CD4-positive, alpha-beta memory T cell (primary cell): Measurements from ENCODE around the gene RALGAPA2. TPM values are rescaled to one million over a fixed set of nuclear protein-coding genes. Genes with fewer than 3 reads are reported as not detected.

Experiments
- CTCF ChIA-PET: fragments of 350-600 bp; sonication (Branson Sonifier 250); formaldehyde crosslinking; loops from one replicate; lab custom pipeline; 2021; ENCODE audit warnings: inconsistent platforms; ENCODE audit not compliant: partially characterized antibody; lab: Charles Lee
- POLR2A ChIA-PET: fragments of 350-600 bp; sonication (Branson Sonifier 250); formaldehyde crosslinking; loops from one replicate; lab custom pipeline; 2021; ENCODE audit not compliant: partially characterized antibody; lab: Charles Lee
- DNase-seq, 5 donors: peaks; one replicate each; pipeline versions ENCODE4 v3.0.0 to v3.0.0-alpha.2; 2020 to 2022; ENCODE audit warnings: mixed read lengths in 1 of 5
- H3K27ac ChIP-seq: one replicate; pipeline ENCODE4 v1.7.0; 2013; ENCODE audit warnings: low read depth, low read length
- H3K27me3 ChIP-seq: 2 replicates; pipeline ENCODE4 v1.7.0; 2013; ENCODE audit warnings: mild to moderate bottlenecking, low read length, moderate library complexity; ENCODE audit not compliant: insufficient read depth
- H3K36me3 ChIP-seq: 2 replicates; pipeline ENCODE4 v1.7.0; 2013; ENCODE audit warnings: mild to moderate bottlenecking, low read length, moderate library complexity; ENCODE audit not compliant: insufficient read depth
- H3K4me1 ChIP-seq: 2 replicates; pipeline ENCODE4 v1.7.0; 2013; ENCODE audit warnings: mild to moderate bottlenecking, low read length, moderate library complexity; ENCODE audit not compliant: insufficient read depth
- H3K4me3 ChIP-seq, 2 donors: one replicate each; pipeline ENCODE4 v1.7.0; 2013; ENCODE audit warnings: low read length in 2 of 2, mild to moderate bottlenecking in 1 of 2
- H3K9me3 ChIP-seq, 2 donors: one replicate each; pipeline ENCODE4 v1.7.0; 2013; ENCODE audit warnings: low read length in 2 of 2, control low read depth in 1 of 2; ENCODE audit not compliant: control insufficient read depth in 1 of 2
- H3K27ac Mint-ChIP-seq, 7 donors: one replicate each; pipeline ENCODE4 v1.8.0; 2020 to 2021; ENCODE audit warnings: mixed read lengths in 7 of 7, mild to moderate bottlenecking in 6 of 7, inconsistent platforms in 3 of 7, moderate library complexity in 3 of 7
- H3K27me3 Mint-ChIP-seq, 2 donors: one replicate each; pipeline ENCODE4 v1.8.0; 2020 to 2021; ENCODE audit warnings: mixed read lengths in 2 of 2
- H3K36me3 Mint-ChIP-seq, 2 donors: one replicate each; pipeline ENCODE4 v1.8.0; 2020 to 2021; ENCODE audit warnings: mixed read lengths in 2 of 2, inconsistent platforms in 1 of 2, mild to moderate bottlenecking in 1 of 2
- H3K4me1 Mint-ChIP-seq, 4 donors: one replicate each; pipeline ENCODE4 v1.8.0; 2020 to 2021; ENCODE audit warnings: mixed read lengths in 4 of 4, mild to moderate bottlenecking in 1 of 4
- H3K4me3 Mint-ChIP-seq, 8 donors: one replicate each; pipeline ENCODE4 v1.8.0; 2020 to 2021; ENCODE audit warnings: mixed read lengths in 8 of 8, mild to moderate bottlenecking in 7 of 8, moderate library complexity in 6 of 8, inconsistent platforms in 3 of 8
- H3K9me3 Mint-ChIP-seq, 8 donors: one replicate each; pipeline ENCODE4 v1.8.0; 2020 to 2021; ENCODE audit warnings: mixed read lengths in 8 of 8, mild to moderate bottlenecking in 5 of 8, inconsistent platforms in 3 of 8, moderate library complexity in 1 of 8
- intact Hi-C: fragments of 100-400 bp; cut with micrococcal nuclease; formaldehyde crosslinking; loops from one replicate; pipeline ENCODE4 v1.15.1; 2023
- polyA plus RNA-seq, 2 donors: library from polyadenylated mRNA; unstranded; fragments of 300-500 nt; fragmentation: Illumina TruSeq; gene quantifications; one replicate each; pipeline ENCODE4 v1.2.3, GENCODE V29; 2021
- total RNA-seq, 2 experiments: library from RNA; stranded (reverse); gene quantifications; one replicate each; pipeline ENCODE4 v1.2.3, GENCODE V29; 2021

RALGAPA2 gene
- total and polyA plus RNA-seq, 4 experiments from 2014 or later, result 1.6 to 36.3 (median 21.5) TPM

DNA sequence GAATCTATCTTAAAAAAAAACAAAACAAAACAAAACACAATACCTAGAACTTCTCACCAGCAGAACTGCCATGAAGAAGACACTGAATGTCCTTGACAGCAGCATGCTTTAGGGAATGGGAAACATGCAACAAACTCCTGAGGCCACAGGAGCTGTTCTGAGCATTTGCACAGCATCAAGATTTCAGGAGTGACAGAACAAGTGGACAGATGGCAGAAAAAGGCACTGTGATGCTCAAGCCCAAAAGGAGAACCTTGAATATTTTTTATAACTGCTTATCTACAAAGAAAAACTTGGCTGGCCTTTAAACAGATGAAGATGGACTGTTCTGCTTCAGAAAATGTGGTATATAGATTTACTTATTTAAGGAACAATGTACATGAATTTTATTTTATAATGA is 158.9 kb downstream of the RALGAPA2 start:
- Histone ChIP-seq H3K9me3 (no peaks in the 10 kb centered on the region), H3K27ac (no peak overlapping the region), H3K4me3 (no peak overlapping the region), H3K4me1 (peaks cover 4% of the 10 kb centered on the region), H3K27me3 (no peaks in the 10 kb centered on the region), H3K36me3 (no peaks in the 10 kb centered on the region)
- POLR2A ChIA-PET, result no interaction called here
- CTCF ChIA-PET, result no interaction called here
- Mint-ChIP-seq H3K36me3 (peaks cover 29 to 43% of the 10 kb centered on the region in 2 donors), H3K9me3 (peaks cover 0 to 5% (median 0%) of the 10 kb centered on the region in 8 donors), H3K4me3 (no peak overlapping the region), H3K4me1 (peaks cover 3 to 24% (median 8%) of the 10 kb centered on the region in 4 donors), H3K27ac (no peak overlapping the region), H3K27me3 (no peaks in the 10 kb centered on the region)
- no peak for DNase-seq
- intact Hi-C loops, result no loop called here

- H3K4me1 Mint-ChIP-seq, result peaks cover 18 to 38% (median 21%) of the 10 kb centered on the region in 4 donors
- no peak overlapping the region for H3K27ac Mint-ChIP-seq
- no peaks in the 10 kb centered on the region for H3K27me3 Mint-ChIP-seq
- Histone ChIP-seq H3K4me1 (peaks cover 19% of the 10 kb centered on the region), H3K27ac (no peak overlapping the region), H3K27me3 (no peaks in the 10 kb centered on the region), H3K36me3 (no peaks in the 10 kb centered on the region), H3K4me3 (no peak overlapping the region), H3K9me3 (no peaks in the 10 kb centered on the region)
- ChIA-PET POLR2A (no interaction called here), CTCF (no interaction called here)
- peaks cover 0 to 5% (median 0%) of the 10 kb centered on the region in 8 donors for H3K9me3 Mint-ChIP-seq
- intact Hi-C loops, result no loop called here
- H3K36me3 Mint-ChIP-seq, result peaks cover 26 to 33% of the 10 kb centered on the region in 2 donors
- no peak for DNase-seq
- no peak overlapping the region for H3K4me3 Mint-ChIP-seq
Observed at GRCh38 chr20:20552076-20552475, 160.4 kb downstream of the RALGAPA2 start.

DNA sequence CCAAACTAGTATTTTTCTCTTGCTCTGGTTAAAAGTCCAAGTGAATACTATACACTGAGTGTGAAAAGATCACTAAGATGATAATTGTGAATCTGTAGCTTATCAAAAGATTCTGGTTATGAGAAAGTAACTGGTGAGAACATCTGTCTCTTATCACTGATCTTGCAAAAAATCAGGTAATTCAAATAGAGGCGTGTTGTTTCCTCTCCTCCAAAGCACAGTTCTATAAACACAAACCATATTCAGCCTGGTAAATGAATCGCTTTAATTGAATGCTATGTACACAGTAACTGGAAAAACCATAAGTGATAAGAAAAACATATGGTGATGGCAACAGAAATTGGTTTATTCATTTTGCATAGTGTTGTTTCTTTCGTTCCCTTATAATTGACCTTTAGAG is 161.0 kb downstream of the RALGAPA2 start:
- H3K4me1 ChIP-seq, result peaks cover 19% of the 10 kb centered on the region
- H3K36me3 Mint-ChIP-seq, result peaks cover 28% of the 10 kb centered on the region in 2 donors
- DNase-seq, result no peak
- H3K4me3 Mint-ChIP-seq, result no peak overlapping the region
- H3K27ac Mint-ChIP-seq, result no peak overlapping the region
- no peak overlapping the region for H3K4me3 ChIP-seq
- ChIA-PET CTCF (no interaction called here), POLR2A (no interaction called here)
- H3K27me3 ChIP-seq, result no peaks in the 10 kb centered on the region
- peaks cover 19 to 45% (median 22%) of the 10 kb centered on the region in 4 donors for H3K4me1 Mint-ChIP-seq
- no peaks in the 10 kb centered on the region for H3K36me3 ChIP-seq
- no peaks in the 10 kb centered on the region for H3K27me3 Mint-ChIP-seq
- peaks cover 0 to 5% (median 0%) of the 10 kb centered on the region in 8 donors for H3K9me3 Mint-ChIP-seq
- intact Hi-C loops, result no loop called here
- no peak overlapping the region for H3K27ac ChIP-seq
- H3K9me3 ChIP-seq, result no peaks in the 10 kb centered on the region

DNA sequence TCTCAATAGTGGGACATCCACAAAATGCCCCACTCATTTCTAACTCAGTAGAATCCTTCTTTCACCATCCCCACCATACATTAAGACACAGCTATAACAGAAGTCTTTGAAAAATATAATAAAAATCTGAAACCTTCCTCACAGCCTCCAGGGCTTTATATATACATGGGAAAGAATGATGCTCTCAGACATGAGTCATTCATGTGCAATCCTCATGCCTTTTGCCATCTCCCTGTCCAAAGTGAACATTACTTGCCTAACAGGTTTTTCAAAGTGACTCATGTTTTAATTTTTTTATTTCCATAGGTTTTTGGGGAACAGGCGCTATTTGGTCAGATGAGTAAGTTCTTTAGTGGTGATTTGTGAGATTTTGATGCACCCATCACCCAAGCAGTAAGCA is 162.7 kb downstream of the RALGAPA2 start:
- H3K4me1 ChIP-seq, result peaks cover 19% of the 10 kb centered on the region
- Mint-ChIP-seq H3K4me3 (no peak overlapping the region), H3K27me3 (no peaks in the 10 kb centered on the region), H3K36me3 (peaks cover 29 to 30% of the 10 kb centered on the region in 2 donors), H3K27ac (no peak overlapping the region), H3K4me1 (peaks cover 19 to 46% (median 22%) of the 10 kb centered on the region in 4 donors), H3K9me3 (no peaks in the 10 kb centered on the region)
- POLR2A ChIA-PET, result no interaction called here
- DNase-seq, result no peak
- H3K4me3 ChIP-seq, result no peak overlapping the region
- no peaks in the 10 kb centered on the region for H3K36me3 ChIP-seq
- no peaks in the 10 kb centered on the region for H3K27me3 ChIP-seq
- H3K27ac ChIP-seq, result no peak overlapping the region
- intact Hi-C loops, result no loop called here
- H3K9me3 ChIP-seq, result no peaks in the 10 kb centered on the region
- CTCF ChIA-PET, result no interaction called here

DNA sequence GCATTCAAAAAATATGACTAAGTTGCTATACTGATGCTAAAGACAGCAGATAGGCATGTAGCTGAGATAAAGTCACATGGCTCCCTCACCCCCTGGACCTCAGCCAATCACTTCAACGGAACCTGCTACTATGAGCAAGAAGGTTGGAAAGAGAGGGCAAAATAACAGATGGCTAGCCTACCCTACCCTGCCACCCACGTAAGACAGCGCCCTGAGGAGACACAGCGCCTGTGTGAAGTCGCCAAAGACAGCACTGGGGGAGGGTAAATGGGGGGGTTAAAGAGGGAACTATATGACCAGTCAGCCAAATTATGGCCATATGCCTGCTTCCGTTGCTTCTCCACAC is 163.2 kb downstream of the RALGAPA2 start:
- Mint-ChIP-seq H3K36me3 (peaks cover 34% of the 10 kb centered on the region in 2 donors), H3K9me3 (no peaks in the 10 kb centered on the region), H3K4me3 (no peak overlapping the region), H3K4me1 (peaks cover 19 to 46% (median 22%) of the 10 kb centered on the region in 4 donors), H3K27ac (peak overlapping the region in 1 of 7 donors; percentile 23), H3K27me3 (no peaks in the 10 kb centered on the region)
- ChIA-PET POLR2A (no interaction called here), CTCF (no interaction called here)
- Histone ChIP-seq H3K4me1 (peaks cover 19% of the 10 kb centered on the region), H3K9me3 (no peaks in the 10 kb centered on the region), H3K27ac (no peak overlapping the region), H3K36me3 (no peaks in the 10 kb centered on the region), H3K4me3 (no peak overlapping the region), H3K27me3 (no peaks in the 10 kb centered on the region)
- DNase-seq, result no peak
- intact Hi-C loops, result no loop called here

DNA sequence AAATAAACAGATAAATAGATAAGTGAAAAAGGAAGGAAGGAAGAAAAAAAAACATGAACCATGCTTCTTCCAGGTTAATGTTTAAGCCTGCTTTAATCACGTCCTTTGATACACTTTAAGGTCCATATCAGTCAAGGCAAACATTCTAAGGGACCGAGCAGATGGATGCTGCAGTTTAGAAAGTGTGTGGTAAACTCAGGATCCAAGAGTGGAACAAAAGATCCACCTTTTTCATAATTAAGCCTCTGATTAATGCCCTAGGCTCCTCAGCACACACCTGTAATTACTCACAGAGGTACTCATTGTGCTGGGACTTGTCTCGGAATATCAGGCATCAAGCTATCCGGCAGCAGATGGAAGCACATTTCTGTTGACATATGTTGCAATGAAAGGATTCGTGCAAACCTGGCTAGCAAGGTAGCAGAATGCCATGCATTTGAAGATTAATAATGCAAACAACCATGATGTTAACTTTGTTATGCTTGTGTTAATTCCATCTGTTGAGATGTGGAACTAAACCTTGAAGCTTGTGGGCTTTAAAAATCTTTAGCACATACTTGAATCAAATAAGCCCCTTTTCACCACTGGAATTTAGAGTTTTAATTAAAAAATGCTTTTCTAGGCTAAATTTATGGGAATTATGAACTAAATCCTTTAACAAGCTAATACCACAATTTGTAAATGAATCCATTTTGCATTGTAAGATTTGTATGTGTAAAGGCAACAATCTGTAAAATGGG is 163.7 kb downstream of the RALGAPA2 start:
- DNase-seq, result no peak
- Mint-ChIP-seq H3K36me3 (peaks cover 38 to 40% of the 10 kb centered on the region in 2 donors), H3K4me3 (peak overlapping the region in 1 of 8 donors; percentile 14), H3K4me1 (peaks cover 19 to 46% (median 22%) of the 10 kb centered on the region in 4 donors), H3K27me3 (no peaks in the 10 kb centered on the region), H3K27ac (peak overlapping the region in 1 of 7 donors; percentile 50), H3K9me3 (no peaks in the 10 kb centered on the region)
- Histone ChIP-seq H3K9me3 (no peaks in the 10 kb centered on the region), H3K27ac (no peak overlapping the region), H3K4me1 (peaks cover 19% of the 10 kb centered on the region), H3K4me3 (no peak overlapping the region), H3K36me3 (no peaks in the 10 kb centered on the region), H3K27me3 (no peaks in the 10 kb centered on the region)
- ChIA-PET CTCF (no interaction called here), POLR2A (no interaction called here)
- intact Hi-C loops, result no loop called here

- Histone ChIP-seq H3K27me3 (no peaks in the 10 kb centered on the region), H3K4me1 (peaks cover 19% of the 10 kb centered on the region), H3K9me3 (no peaks in the 10 kb centered on the region), H3K36me3 (no peaks in the 10 kb centered on the region), H3K4me3 (no peak overlapping the region), H3K27ac (no peak overlapping the region)
- peaks cover 19 to 46% (median 22%) of the 10 kb centered on the region in 4 donors for H3K4me1 Mint-ChIP-seq
- CTCF ChIA-PET, result no interaction called here
- H3K4me3 Mint-ChIP-seq, result peak overlapping the region in 1 of 8 donors; percentile 5
- H3K27ac Mint-ChIP-seq, result peak overlapping the region in 4 of 7 donors; percentile 34 to 83 (median 62)
- POLR2A ChIA-PET, result no interaction called here
- no peaks in the 10 kb centered on the region for H3K27me3 Mint-ChIP-seq
- H3K36me3 Mint-ChIP-seq, result peaks cover 38 to 39% of the 10 kb centered on the region in 2 donors
- intact Hi-C loops, result no loop called here
- no peak for DNase-seq
- H3K9me3 Mint-ChIP-seq, result no peaks in the 10 kb centered on the region
Observed at GRCh38 chr20:20547876-20548266, 164.6 kb downstream of the RALGAPA2 start.
